ENCODE results near the gene ITGAL.
A peak's percentile ranks its signal among the peaks of the same experiment; 100 is the strongest.

ITGAL gene

GRCh38 chr16:30567160-30567990 is 94.8 kb downstream of the ITGAL start:
- no peak for DNase-seq (ENCODE audit: low spot score)
- H3K27ac ChIP-seq, result no peak overlapping the region
- no peak for TF ChIP-seq CTCF (IDR thresholded peaks at IDR 0.05)

GRCh38 chr16:30567991-30568638 is 95.6 kb downstream of the ITGAL start:
- Histone ChIP-seq H3K27ac (no peak overlapping the region), H3K4me3 (no peak overlapping the region)
- no peak for DNase-seq (ENCODE audit: low spot score)
- no peak for TF ChIP-seq CTCF (IDR thresholded peaks at IDR 0.05)

More at GRCh38 chr16:30567160-30567990, 94.8 kb downstream of the ITGAL start:
- no peak overlapping the region for H3K4me3 ChIP-seq

DNA sequence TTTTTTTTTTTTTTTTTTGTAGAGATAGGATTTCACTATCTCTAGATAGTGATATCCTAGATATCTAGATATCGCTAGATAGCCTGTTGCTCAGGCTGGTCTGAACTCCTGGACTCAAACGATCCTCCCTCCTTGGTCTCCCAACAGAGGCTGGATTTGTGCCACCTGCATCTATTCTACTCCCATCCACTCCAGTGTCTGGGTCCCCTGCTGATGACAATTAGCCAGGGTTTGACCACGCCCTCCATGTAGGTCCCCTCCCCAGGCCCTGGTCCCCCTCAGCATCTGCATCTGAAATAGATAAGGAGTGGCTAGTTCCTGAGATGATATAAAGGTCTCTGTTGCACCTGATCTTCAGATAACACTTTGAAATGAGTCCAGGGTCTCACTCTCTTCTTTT is 96.7 kb downstream of the ITGAL start:
- DNase-seq (ENCODE audit: low spot score), result no peak
- Histone ChIP-seq H3K4me3 (no peak overlapping the region), H3K27ac (no peak overlapping the region)
- TF ChIP-seq CTCF (IDR thresholded peaks at IDR 0.05), result no peak

GRCh38 chr16:30569746-30570635 is 97.4 kb downstream of the ITGAL start:
- no peak for TF ChIP-seq CTCF (IDR thresholded peaks at IDR 0.05)
- Histone ChIP-seq H3K27ac (peak overlapping the region; percentile 91 to 98), H3K4me3 (peak overlapping the region; percentile 94)
- no peak for DNase-seq (ENCODE audit: low spot score)

DNA sequence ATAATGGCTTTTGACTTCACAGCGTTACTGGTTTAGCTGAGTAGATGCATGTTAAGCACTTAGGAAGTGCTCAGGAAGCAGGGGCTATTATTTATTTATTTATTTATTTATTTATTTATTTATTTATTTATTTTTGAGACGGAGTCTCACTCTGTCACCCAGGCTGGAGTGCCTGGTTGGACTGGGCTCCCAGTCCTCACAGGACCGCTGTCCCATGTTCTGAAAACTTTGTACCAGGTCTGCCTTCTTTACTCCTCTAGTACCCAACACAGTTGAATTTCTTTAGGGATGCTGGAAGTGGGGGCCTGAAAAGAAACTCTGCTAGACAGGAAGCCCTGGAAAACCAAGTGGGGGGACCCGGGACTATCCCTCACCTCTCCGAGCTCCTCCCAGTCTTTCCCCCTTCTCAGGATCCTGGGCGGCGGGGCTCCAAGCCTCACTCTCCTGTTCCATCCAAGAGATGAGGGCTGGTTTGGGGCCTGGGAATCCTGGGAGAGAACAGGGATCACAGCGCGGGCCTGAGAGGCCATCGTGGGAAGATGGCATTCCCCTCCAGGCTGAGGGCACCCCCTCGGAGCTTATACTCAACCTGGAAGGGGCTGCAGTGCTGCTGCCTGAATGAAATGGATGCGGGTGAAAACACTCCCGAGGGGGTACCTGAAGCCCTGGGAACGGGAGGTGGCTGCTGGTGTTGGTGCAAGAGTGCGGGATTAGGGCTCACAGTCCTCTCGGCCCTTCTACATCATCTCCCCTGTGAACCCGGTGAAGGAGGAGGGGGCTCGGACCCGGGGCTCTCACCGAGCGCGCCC is 98.3 kb downstream of the ITGAL start:
- H3K4me3 ChIP-seq, result peak overlapping the region; percentile 94
- DNase-seq (ENCODE audit: low spot score), result no peak
- TF ChIP-seq CTCF (IDR thresholded peaks at IDR 0.05), result no peak
- H3K27ac ChIP-seq, result peak overlapping the region; percentile 91 to 98

All from coronary artery (tissue), 2 donors.